Fibroblast of the aortic adventitia (primary cell): ENCODE results near the gene NQO2. TPM values are rescaled to one million over a fixed set of nuclear protein-coding genes. Genes with fewer than 3 reads are reported as not detected.
A peak's percentile ranks its signal among the peaks of the same experiment; 100 is the strongest.
"Not testable (repeated sequence)": the region's sequence is repeated elsewhere in the genome, so short reads cannot be mapped to it uniquely, and the experiment has no call there.

ENCODE experiments used
- DNase-seq: peaks from one replicate; pipeline ENCODE4 v3.0.0-alpha.2; 2010; ENCODE audit warnings: low read depth
- H3K4me3 ChIP-seq: 2 replicates; pipeline ENCODE4 v1.5.1; 2011; ENCODE audit warnings: low read depth, mild to moderate bottlenecking, control low read depth, low read length, moderate library complexity
- total RNA-seq: library from RNA; depleted of rRNA; stranded (reverse); fragments of >200 nt; gene quantifications from 2 replicates; pipeline ENCODE4 v1.2.3, GENCODE V29; 2012; ENCODE audit warnings: low replicate concordance
- TF ChIP-seq, protein P1 (sequence below): IDR thresholded peaks from 2 replicates; pipeline ENCODE4 v1.5.1; 2011; ENCODE audit warnings: mild to moderate bottlenecking, low read length, control low read depth, inconsistent platforms; ENCODE audit not compliant: insufficient read depth

Gene NQO2
- total RNA-seq, 1 donor, result 47.7 TPM

DNA sequence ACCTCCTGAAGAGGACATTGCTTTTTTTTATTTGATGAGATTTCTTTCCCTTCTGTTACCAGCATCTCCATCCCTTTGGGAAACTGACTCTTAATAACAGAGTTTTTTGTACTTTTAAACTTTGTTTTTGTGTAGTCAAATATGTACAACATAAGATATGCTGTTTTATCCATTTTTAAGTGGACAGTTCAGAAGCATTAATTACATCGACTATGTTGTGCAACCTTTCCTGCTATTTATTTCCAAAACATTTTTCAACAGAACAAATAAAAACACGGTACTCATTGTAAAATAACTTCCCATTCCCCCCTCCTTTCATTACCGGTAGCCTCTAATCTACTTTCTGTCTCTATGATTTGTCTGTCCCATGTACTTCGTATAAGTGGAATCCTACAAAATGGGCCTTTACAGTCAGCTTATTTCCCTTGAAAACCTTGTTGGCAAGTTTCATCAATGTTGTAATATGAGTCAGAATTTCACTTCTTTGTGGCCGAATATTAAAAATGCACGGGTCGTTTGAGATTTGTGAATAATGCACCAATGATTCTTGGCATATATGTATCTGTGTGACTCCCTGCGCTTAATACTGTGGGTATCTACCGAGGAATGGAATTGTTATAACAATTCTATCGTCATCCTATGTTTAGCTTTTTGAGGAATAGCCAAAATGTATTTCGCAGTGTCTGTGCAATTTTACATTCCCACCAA lies 57.5 kb downstream of the NQO2 start:
- H3K4me3 ChIP-seq, result no peak overlapping the region
- TF ChIP-seq, protein P1, sequence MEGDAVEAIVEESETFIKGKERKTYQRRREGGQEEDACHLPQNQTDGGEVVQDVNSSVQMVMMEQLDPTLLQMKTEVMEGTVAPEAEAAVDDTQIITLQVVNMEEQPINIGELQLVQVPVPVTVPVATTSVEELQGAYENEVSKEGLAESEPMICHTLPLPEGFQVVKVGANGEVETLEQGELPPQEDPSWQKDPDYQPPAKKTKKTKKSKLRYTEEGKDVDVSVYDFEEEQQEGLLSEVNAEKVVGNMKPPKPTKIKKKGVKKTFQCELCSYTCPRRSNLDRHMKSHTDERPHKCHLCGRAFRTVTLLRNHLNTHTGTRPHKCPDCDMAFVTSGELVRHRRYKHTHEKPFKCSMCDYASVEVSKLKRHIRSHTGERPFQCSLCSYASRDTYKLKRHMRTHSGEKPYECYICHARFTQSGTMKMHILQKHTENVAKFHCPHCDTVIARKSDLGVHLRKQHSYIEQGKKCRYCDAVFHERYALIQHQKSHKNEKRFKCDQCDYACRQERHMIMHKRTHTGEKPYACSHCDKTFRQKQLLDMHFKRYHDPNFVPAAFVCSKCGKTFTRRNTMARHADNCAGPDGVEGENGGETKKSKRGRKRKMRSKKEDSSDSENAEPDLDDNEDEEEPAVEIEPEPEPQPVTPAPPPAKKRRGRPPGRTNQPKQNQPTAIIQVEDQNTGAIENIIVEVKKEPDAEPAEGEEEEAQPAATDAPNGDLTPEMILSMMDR, result no peak
- DNase-seq, result no peak

DNA sequence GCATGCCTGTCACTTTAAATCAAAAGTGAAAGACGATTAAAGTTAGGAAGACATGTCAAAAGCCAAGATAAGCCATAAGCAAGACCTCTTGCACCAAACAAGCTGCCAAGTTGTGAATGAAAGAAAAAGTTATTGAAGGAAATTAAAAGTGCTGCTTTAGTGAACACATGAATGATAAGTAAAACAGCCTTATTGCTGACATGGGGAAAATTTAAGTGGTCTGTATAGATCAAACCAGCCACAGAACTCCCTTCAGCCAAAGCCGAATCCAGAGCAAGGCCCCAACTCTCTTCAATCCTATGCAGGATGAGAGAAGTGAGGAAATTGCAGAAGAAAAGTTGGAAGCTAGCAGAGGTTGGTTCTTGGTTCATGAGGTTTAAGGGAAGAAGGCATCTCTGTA lies 59.3 kb downstream of the NQO2 start:
- H3K4me3 ChIP-seq, result no peak overlapping the region
- TF ChIP-seq, protein P1, result no peak
- no peak for DNase-seq

DNA sequence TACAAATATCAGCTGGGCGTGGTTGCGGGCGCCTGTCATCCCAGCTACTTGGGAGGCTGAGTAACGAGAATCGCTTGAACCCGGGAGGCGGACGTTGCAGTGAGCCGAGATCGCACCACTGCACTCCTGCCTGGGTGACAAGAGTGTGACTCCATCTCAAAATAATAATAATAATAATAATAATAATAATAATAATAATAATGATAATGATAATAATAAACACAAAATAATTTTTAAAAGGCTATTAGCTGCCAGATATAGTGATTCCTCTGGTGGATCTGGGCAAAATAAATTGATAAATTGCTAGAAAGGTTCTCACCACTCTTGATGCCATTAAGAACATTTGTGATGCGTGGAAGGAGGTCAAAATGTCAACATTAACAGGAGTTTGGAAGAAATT lies 60.4 kb downstream of the NQO2 start:
- not testable (repeated sequence) for DNase-seq, H3K4me3 ChIP-seq

DNA sequence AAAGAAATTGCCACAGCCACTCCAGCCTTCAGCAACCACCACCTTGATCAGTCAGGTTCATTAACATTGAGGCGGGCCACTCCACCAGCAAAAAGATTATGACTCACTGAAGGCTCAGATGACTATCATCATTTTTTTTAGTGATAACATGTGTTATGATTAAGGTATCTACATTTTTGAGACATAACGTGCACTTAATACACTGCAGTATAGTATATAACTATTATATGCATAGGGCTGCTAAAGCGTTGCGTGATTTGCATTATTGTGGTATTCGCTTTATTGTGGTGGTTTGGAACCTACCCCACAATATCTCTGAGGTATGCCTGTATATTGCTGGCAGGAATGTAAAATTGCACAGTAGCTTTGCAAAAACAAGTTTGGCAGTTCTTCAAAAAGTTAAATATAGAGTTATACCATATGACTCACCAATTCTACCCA lies 61.8 kb downstream of the NQO2 start:
- peak; percentile 73 for DNase-seq
- TF ChIP-seq, protein P1, result peak; percentile 27
- H3K4me3 ChIP-seq, result no peak overlapping the region

DNA sequence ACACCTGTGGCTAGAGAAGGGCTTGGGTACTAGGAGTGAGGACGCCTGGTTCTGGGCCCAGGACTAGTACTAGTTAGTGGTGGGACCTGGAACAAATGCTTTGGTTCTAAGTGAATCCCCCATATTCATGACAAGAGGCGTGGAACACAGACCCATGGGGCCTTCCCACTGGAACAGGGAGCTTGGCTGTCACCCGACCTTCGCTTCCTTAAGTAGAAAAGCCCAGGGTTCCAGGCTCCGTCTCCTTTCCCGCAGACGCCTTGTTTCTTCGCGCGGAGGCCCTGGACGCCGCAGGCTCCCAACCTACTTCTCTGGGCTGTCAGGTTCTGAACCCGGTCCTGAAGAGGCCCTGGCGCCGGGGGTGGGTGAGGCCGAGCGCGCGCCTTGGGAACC lies 63.6 kb downstream of the NQO2 start:
- not testable (repeated sequence) for DNase-seq
- peak overlapping the region; percentile 50 for H3K4me3 ChIP-seq

DNA sequence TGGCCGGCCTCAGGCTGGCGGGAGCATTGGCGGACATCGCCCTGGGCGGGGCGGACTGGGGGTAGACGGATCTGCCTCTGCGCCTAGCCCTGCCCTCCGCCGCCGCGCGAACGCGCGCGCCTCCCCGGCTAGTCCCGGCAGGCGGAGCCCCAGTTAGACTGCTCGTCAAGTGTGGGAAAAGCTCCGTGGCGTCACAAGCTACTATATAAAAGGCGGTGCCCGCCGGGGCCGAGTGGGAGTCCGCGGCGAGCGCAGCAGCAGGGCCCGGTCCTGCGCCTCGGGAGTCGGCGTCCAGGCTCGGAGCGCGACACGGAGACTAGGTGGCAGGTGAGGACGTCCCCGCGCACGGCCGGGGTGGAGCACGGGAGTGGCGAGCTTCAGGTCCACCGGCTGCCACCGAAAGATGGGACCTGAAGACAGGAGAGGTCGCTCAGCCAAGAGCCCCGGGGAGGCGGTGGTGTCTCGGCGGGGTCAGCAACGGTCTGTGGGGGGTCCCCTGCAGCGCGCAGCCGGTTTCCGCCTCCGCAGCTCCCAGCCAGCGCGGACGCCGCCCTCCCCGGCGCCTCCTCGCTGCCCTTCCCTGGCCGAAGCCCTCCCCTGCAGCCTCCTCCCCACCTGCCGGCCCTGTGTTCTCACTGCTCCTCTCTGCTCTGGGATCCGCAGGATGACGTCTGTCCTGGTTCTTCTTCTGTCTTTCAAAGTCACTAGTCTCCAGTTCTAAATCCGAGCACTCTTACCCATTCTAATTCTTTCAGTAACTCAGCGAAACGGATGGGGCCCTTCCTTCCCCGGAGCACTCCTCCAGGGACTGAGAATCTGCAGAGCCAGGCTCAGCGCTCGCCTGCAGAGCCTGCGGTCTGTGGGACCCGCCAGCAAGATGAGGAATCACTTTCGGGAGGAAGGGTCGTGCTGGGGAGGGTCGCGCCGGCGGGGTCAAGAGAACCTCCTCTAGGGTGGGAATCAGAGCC lies 64.3 kb downstream of the NQO2 start:
- H3K4me3 ChIP-seq, result peak overlapping the region; percentile 83
- peak; percentile 93 for DNase-seq
- TF ChIP-seq, protein P1, result peak; percentile 2

DNA sequence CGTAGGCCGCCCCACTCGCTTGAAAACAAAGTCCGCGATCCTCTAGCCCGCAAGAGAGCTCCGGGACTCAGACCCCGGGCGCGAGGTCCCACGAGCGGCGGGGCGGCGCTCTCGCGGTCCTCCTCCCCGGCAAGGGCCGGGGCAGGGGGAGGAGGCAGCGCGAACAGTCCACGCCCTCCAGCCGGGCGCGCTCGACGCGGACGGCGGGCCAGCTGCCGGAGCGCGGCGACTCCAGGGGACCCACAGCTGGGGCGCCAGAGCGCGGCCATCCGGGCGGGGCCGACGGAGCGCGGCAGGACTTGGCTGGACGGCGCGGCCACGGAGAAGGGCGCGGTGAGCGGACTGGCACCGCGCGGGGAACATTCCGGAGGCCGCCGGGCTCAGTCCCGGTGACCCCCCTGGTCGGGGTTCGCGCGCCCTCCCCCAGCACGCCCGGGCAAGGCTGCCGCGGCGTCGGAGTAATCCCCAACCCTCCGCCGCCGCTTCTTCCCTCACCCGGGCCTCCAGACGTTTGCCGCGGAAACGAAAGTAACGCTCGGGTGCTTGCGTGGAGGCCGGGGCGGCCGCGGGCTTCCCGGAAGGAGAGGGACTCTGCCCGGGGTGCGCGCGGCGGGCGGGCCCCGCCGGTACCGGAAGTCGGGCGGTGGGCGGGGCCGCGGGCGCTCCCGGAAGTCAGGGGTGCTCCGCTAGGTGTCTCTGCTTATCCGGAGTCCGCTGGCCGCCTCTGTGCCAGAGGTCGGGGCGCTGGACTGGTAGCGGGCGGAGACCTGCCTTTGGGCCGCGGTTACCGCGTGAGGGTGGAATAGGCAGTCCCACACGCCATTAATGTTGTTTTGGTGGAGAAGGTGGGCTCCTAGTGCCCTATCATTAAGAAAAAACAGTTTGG lies 68.9 kb downstream of the NQO2 start, which contains the start of gene RIPK1:
Gene RIPK1 (plus strand): TSS at position 166 of the 886 bp plus-strand sequence. CDS start 8,330 bp downstream, outside the sequence.
- peak; percentile 83 for DNase-seq
- TF ChIP-seq, protein P1, result peak; percentile 35
- H3K4me3 ChIP-seq, result peak within 1 kb of the TSS; percentile 85
